BJ (cell line): ENCODE measurements around the gene SLC24A4. TPM values are rescaled to one million over a fixed set of nuclear protein-coding genes. Genes with fewer than 3 reads are reported as not detected.

Experiments
- CTCF ChIA-PET: fragments of 350-600 bp; formaldehyde crosslinking; extraction: SDS; loops from one replicate; lab custom pipeline; 2021; ENCODE audit warnings: antibody characterized with exemption, inconsistent platforms; lab: Yijun Ruan, JAX
- POLR2A ChIA-PET: fragments of 300-600 bp; sonication (Branson Sonifier 250); formaldehyde crosslinking; extraction: SDS; loops from one replicate; lab custom pipeline; 2021; ENCODE audit warnings: antibody characterized with exemption; lab: Charles Lee
- DNase-seq: peaks from one replicate; pipeline ENCODE4 v3.0.0-alpha.2; 2011; ENCODE audit warnings: low read depth
- H3K27me3 ChIP-seq: 2 replicates; pipeline ENCODE4 v1.6.0; 2011; ENCODE audit warnings: low read length; ENCODE audit not compliant: control insufficient read depth, insufficient read depth
- H3K36me3 ChIP-seq: 2 replicates; pipeline ENCODE4 v1.5.1; 2011; ENCODE audit warnings: low read length; ENCODE audit not compliant: control insufficient read depth, insufficient read depth
- H3K4me3 ChIP-seq: 2 replicates; pipeline ENCODE4 v1.5.1; 2011; ENCODE audit warnings: low read depth, mild to moderate bottlenecking, control low read depth, low read length
- polyA plus RNA-seq: library from polyadenylated mRNA; depleted of rRNA; stranded (reverse); fragments of >200 nt; gene quantifications from 2 replicates; pipeline ENCODE4 v1.2.3, GENCODE V29; 2011
- TF ChIP-seq, protein P1 (sequence below): IDR thresholded peaks from 2 replicates; pipeline ENCODE4 v1.5.1; 2011; ENCODE audit warnings: low read depth, mild to moderate bottlenecking, control low read depth, inconsistent platforms, low read length, moderate library complexity; ENCODE audit not compliant: insufficient read depth

Gene SLC24A4
- polyA plus RNA-seq, 1 experiment, result not detected

DNA sequence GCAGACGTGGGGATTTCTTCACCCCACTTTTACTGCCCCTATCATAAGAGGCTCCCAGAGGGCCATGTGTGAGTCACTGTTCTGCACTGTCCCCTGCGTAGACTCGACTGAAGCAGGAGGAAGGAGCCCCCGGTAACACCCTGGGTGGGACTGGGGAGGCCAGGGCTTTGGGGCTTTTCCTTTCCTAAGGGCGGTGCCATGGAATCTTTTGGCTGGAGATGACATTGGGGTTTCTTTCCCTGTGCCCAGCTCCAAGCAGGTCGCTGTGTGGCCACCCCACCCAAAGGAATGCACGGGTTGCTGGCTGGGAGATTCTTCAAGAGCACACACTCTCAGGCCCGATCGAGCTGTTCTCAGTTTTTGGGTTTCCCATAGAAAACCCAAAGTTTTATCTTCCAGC, 128.3 kb downstream of the SLC24A4 start:
- TF ChIP-seq, protein P1, sequence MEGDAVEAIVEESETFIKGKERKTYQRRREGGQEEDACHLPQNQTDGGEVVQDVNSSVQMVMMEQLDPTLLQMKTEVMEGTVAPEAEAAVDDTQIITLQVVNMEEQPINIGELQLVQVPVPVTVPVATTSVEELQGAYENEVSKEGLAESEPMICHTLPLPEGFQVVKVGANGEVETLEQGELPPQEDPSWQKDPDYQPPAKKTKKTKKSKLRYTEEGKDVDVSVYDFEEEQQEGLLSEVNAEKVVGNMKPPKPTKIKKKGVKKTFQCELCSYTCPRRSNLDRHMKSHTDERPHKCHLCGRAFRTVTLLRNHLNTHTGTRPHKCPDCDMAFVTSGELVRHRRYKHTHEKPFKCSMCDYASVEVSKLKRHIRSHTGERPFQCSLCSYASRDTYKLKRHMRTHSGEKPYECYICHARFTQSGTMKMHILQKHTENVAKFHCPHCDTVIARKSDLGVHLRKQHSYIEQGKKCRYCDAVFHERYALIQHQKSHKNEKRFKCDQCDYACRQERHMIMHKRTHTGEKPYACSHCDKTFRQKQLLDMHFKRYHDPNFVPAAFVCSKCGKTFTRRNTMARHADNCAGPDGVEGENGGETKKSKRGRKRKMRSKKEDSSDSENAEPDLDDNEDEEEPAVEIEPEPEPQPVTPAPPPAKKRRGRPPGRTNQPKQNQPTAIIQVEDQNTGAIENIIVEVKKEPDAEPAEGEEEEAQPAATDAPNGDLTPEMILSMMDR, result no peak
- H3K36me3 ChIP-seq, result no peaks in the 10 kb centered on the region
- H3K27me3 ChIP-seq, result peaks cover 6% of the 10 kb centered on the region
- POLR2A ChIA-PET, result no interaction called here
- DNase-seq, result no peak
- CTCF ChIA-PET, result interaction anchor here (0.8 to 1.3 kb wide), 2 partner anchors 14 to 317 kb away, joined by 3 to 4 read pairs; no protein-coding TSS in a partner anchor
- no peak overlapping the region for H3K4me3 ChIP-seq

DNA sequence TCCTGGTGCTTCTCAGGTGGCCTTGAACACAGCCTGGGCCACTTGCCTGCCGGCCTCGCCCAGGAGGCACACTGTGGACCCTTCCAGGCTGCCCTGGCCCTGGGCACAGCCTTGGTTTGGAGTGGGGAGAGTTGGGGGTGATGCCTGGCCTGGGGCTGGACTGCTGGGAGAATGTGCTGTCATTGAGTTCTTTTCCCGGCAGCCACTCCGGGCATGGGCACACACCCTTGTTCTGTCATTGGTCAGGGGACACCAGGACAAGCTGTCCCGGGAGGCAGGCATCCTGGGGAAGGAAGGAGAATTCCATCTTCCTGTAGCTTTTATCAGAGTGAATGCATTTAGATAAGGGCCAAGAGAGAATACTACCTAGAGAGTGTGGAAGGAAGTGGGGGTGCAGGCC, 128.8 kb downstream of the SLC24A4 start:
- TF ChIP-seq, protein P1, result no peak
- POLR2A ChIA-PET, result no interaction called here

DNA sequence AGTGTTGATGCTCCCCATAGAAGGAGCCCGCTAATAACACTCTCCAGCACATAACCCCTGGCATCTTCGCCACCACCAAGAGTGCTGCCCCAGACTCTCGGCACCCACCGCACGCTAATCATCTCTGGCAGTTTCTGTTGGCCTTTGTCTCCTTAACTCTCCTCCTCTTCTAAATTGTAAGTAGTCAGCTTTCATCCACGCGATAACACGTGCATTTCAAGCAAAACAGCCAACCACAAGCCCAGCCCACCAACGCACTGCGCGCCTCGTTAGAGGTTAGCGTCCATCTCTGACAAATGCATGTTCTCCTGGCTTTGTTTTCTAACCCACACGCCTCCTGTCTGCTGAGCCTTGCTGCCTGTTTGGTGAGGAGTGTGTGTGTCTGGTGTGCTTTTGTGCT, 129.5 kb downstream of the SLC24A4 start:
- ChIA-PET POLR2A (no interaction called here), CTCF (no interaction called here)
- Histone ChIP-seq H3K27me3 (peaks cover 6% of the 10 kb centered on the region), H3K36me3 (no peaks in the 10 kb centered on the region), H3K4me3 (no peak overlapping the region)
- DNase-seq, result no peak
- TF ChIP-seq, protein P1, result no peak

More for the DNA sequence above, 128.8 kb downstream of the SLC24A4 start:
- Histone ChIP-seq H3K36me3 (no peaks in the 10 kb centered on the region), H3K27me3 (peaks cover 6% of the 10 kb centered on the region), H3K4me3 (no peak overlapping the region)
- CTCF ChIA-PET, result interaction anchor here (0.8 to 1.3 kb wide), 2 partner anchors 14 to 317 kb away, joined by 3 to 4 read pairs; no protein-coding TSS in a partner anchor
- DNase-seq, result no peak

DNA sequence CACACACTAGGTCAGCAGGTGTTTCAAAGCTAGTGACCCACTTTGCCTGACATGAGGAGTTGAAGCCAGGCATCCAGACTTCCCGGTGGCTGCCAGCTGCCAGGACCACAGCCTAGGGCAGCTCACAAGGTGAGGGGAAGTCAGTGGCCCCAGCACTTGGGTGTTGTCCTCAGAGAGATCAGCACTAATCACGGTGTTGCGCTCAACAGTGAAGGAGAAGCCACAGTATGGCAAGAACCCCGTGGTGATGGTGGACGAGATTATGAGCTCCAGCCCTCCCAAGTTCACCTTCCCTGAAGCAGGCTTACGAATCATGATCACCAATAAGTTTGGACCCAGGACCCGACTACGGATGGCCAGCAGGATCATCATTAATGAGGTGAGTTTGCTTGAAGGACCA, 130.7 kb downstream of the SLC24A4 start:
- no peak overlapping the region for H3K4me3 ChIP-seq
- CTCF ChIA-PET, result no interaction called here
- H3K27me3 ChIP-seq, result peaks cover 6% of the 10 kb centered on the region
- POLR2A ChIA-PET, result no interaction called here
- no peaks in the 10 kb centered on the region for H3K36me3 ChIP-seq
- TF ChIP-seq, protein P1, result no peak
- no peak for DNase-seq

DNA sequence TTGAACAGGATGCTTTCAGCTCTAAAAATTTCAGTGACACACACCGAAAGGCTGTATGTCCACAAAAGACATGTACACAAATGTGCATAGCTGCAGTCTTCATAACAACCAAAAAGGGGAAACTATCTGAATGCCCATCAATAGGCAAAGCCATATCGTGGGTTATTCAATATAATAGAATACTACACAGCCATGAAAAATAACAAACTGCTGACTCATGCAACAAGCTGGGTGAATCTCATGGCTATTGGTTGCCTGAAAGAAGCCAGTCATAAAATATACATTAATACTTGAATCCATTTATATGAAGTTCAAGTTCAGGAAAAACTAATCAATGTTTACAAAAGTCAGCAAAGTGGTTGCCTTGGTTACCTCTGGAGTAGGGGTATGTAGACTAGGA, 132.3 kb downstream of the SLC24A4 start:
- DNase-seq, result no peak
- TF ChIP-seq, protein P1, result no peak
- no peak overlapping the region for H3K4me3 ChIP-seq
- POLR2A ChIA-PET, result no interaction called here
- CTCF ChIA-PET, result interaction anchor here (1.0 to 7.9 kb wide), 2 partner anchors 319 to 339 kb away, joined by 3 to 72 read pairs; no protein-coding TSS in a partner anchor
- peaks cover 6% of the 10 kb centered on the region for H3K27me3 ChIP-seq
- no peaks in the 10 kb centered on the region for H3K36me3 ChIP-seq
